GM12878 (cell line): Measurements from ENCODE around the gene TMEM114. TPM values are rescaled to one million over a fixed set of nuclear protein-coding genes. Genes with fewer than 3 reads are reported as not detected.

Experiments used
- ATAC-seq: fragments of 200-7000 bp; cut with Tn5 transposase; 3 replicates; pipeline ENCODE4 v1.9.1; 2020; ENCODE audit warnings: mild to moderate bottlenecking, moderate library complexity
- BruUV-seq: library from RNA; stranded (reverse); fragments of 400-500 nt; replicated peaks from 2 replicates; lab custom pipeline; 2021; lab: Mats Ljungman, UMichigan
- CTCF ChIA-PET: fragments of 300-600 bp; sonication (Branson Sonifier 250); formaldehyde crosslinking; extraction: SDS; loops from one replicate; lab custom pipeline; 2021; ENCODE audit warnings: inconsistent platforms; lab: Yijun Ruan, JAX
- POLR2A ChIA-PET: fragments of 350-600 bp; formaldehyde crosslinking; extraction: SDS; loops from one replicate; lab custom pipeline; 2021; ENCODE audit warnings: inconsistent platforms; lab: Charles Lee
- RAD21 ChIA-PET: fragments of 300-600 bp; sonication (Branson Sonifier 250); formaldehyde crosslinking; loops from one replicate; lab custom pipeline; 2023; ENCODE audit warnings: antibody characterized with exemption; ENCODE audit not compliant: unreplicated experiment; lab: Charles Lee
- SMC1A ChIA-PET: fragments of 300-600 bp; sonication (Branson Sonifier 250); formaldehyde crosslinking; loops from one replicate; lab custom pipeline; 2023; ENCODE audit not compliant: unreplicated experiment, uncharacterized antibody; lab: Charles Lee
- DNase-seq: peaks from one replicate; pipeline ENCODE4 v3.0.0-alpha.2; 2011; ENCODE audit warnings: low read depth, low spot score
- FAIRE-seq: peaks from 3 replicates; lab custom pipeline; 2011; peaks lifted over from hg19 to GRCh38; lab: Jason Lieb, UNC
- H2AFZ ChIP-seq: 2 replicates; pipeline ENCODE4 v1.6.0; 2011; ENCODE audit warnings: low read depth, low read length, control low read depth; ENCODE audit not compliant: control insufficient read depth
- H3K27ac ChIP-seq: 2 replicates; pipeline ENCODE4 v1.5.1; 2011; ENCODE audit warnings: control low read depth; ENCODE audit not compliant: control insufficient read depth, insufficient read depth
- H3K27me3 ChIP-seq, 2 experiments: replicated peaks in 1 of 2; 2 replicates each; pipeline versions ENCODE4 v1.6.0 to v1.6.1; 2011; ENCODE audit warnings: low read length in 1 of 2; ENCODE audit not compliant: control insufficient read depth in 2 of 2, insufficient read depth in 2 of 2
- H3K36me3 ChIP-seq, 2 experiments: 2 replicates each; pipeline ENCODE4 v1.5.1; 2011; ENCODE audit warnings: low read length in 1 of 2; ENCODE audit not compliant: control insufficient read depth in 2 of 2, insufficient read depth in 2 of 2
- H3K4me1 ChIP-seq: 2 replicates; pipeline ENCODE4 v1.6.1; 2011; ENCODE audit warnings: mild to moderate bottlenecking, low read length, moderate library complexity, mixed read lengths; ENCODE audit not compliant: control insufficient read depth, insufficient read depth
- H3K4me2 ChIP-seq: 2 replicates; pipeline ENCODE4 v1.6.0; 2011; ENCODE audit warnings: control low read depth; ENCODE audit not compliant: control insufficient read depth, insufficient read depth
- H3K4me3 ChIP-seq: fragments of 200-600 bp; sonication (generic); 2 replicates; pipeline ENCODE4 v1.5.1; 2016
- H3K79me2 ChIP-seq: 2 replicates; pipeline ENCODE4 v1.6.0; 2011; ENCODE audit warnings: low read length; ENCODE audit not compliant: control insufficient read depth, insufficient read depth
- H3K9ac ChIP-seq: 2 replicates; pipeline ENCODE4 v1.8.0; 2011; ENCODE audit warnings: low read length, control low read depth, mixed read lengths; ENCODE audit not compliant: control insufficient read depth, insufficient read depth
- H3K9me3 ChIP-seq: replicated peaks from 3 replicates; pipeline ENCODE4 v1.5.1; 2011; ENCODE audit warnings: mild to moderate bottlenecking, low read length; ENCODE audit not compliant: control insufficient read depth, insufficient read depth
- H4K20me1 ChIP-seq: 2 replicates; pipeline ENCODE4 v1.6.0; 2011; ENCODE audit not compliant: control insufficient read depth, insufficient read depth
- ATF2 ChIP-seq: IDR thresholded peaks from 2 replicates; pipeline ENCODE4 v1.6.1; 2012; ENCODE audit warnings: low read length, inconsistent platforms
- CBFB ChIP-seq: IDR thresholded peaks from 2 replicates; pipeline ENCODE4 v1.6.1; 2016; ENCODE audit warnings: antibody characterized with exemption, low read depth
- CEBPZ ChIP-seq: fragments of 150-350 bp; IDR thresholded peaks from 2 replicates; pipeline ENCODE4 v1.6.1; 2016; ENCODE audit warnings: low read depth, low read length
- ETV6 ChIP-seq, 2 experiments: fragments of 450-650 bp in 1 of 2; IDR thresholded peaks in 1 of 2; conservative IDR thresholded peaks in 1 of 2; 2 replicates each; pipeline ENCODE4 v1.6.1; 2014; ENCODE audit warnings: antibody characterized with exemption in 1 of 2, borderline replicate concordance in 1 of 2, low read depth in 1 of 2, mild to moderate bottlenecking in 1 of 2, moderate library complexity in 1 of 2
- HDAC2 ChIP-seq: fragments of 200-600 bp; sonication (generic); IDR thresholded peaks from 2 replicates; pipeline ENCODE4 v1.6.1; 2017
- PKNOX1 ChIP-seq: fragments of 450-650 bp; IDR thresholded peaks from 2 replicates; pipeline ENCODE4 v1.6.1; 2016; ENCODE audit warnings: mild to moderate bottlenecking
- SMARCA5 ChIP-seq: fragments of 450-650 bp; IDR thresholded peaks from 2 replicates; pipeline ENCODE4 v1.6.1; 2017; ENCODE audit warnings: mild to moderate bottlenecking
- SREBF1 ChIP-seq: IDR thresholded peaks from 2 replicates; pipeline ENCODE4 v1.6.1; 2012; ENCODE audit warnings: mild to moderate bottlenecking, low read length
- SUZ12 ChIP-seq: fragments of 200-600 bp; sonication (generic); IDR thresholded peaks from one replicate; pipeline ENCODE4 v1.6.1; 2018; ENCODE audit warnings: antibody characterized with exemption, mild to moderate bottlenecking; ENCODE audit not compliant: unreplicated experiment
- TCF7 ChIP-seq: IDR thresholded peaks from 2 replicates; pipeline ENCODE4 v1.6.1; 2014; ENCODE audit warnings: antibody characterized with exemption, borderline replicate concordance
- USF2 ChIP-seq: IDR thresholded peaks from 2 replicates; pipeline ENCODE4 v1.6.1; 2011; ENCODE audit warnings: low read depth, low read length, improper control_type of control experiment, borderline replicate concordance
- ZBTB4 ChIP-seq: fragments of 450-650 bp; formaldehyde crosslinking; IDR thresholded peaks from 2 replicates; pipeline ENCODE4 v1.4.0; 2022; ENCODE audit warnings: mild to moderate bottlenecking, moderate library complexity
- WGBS: methylation state at CpG from one replicate; pipeline ENCODE4 v1.1.6; 2016; ENCODE audit warnings: low lambda C conversion rate; ENCODE audit not compliant: insufficient replicate concordance, insufficient coverage; ENCODE audit errors: missing lambda C conversion rate; 5-methylcytosine and 5-hydroxymethylcytosine counted together
- in situ Hi-C: fragments of 300-500 bp; cut with MboI; formaldehyde crosslinking; loops from 9 replicates; pipeline ENCODE4 v1.14.3; 2018; ENCODE audit warnings: mixed read lengths
- intact Hi-C: fragments of 100-400 bp; cut with micrococcal nuclease; formaldehyde crosslinking; loops from one replicate; pipeline ENCODE4 v1.14.2; 2022; ENCODE audit not compliant: unreplicated experiment
- polyA plus RNA-seq, 11 experiments: library from polyadenylated mRNA; depleted of rRNA in 4 of 11; unstranded in 6 of 11; stranded (reverse) in 5 of 11; fragments of >200 nt; fragmentation: Nextera tagmentation in 4 of 11; fragmentation: Illumina TruSeq in 1 of 11; extraction: Ambion mirVana in 4 of 11; extraction: Trizol in 1 of 11; gene quantifications; 1 replicate in 1 of 11; 2 replicates in 10 of 11; pipeline versions ENCODE4 v1.2.1 to v1.2.3, GENCODE V29; 2011 to 2016; ENCODE audit warnings: inconsistent platforms in 2 of 11, missing spikeins in 2 of 11, low read depth in 1 of 11
- total RNA-seq, 4 experiments: library from RNA; depleted of rRNA in 3 of 4; stranded (reverse); fragments of >200 nt in 3 of 4; fragmentation: Illumina TruSeq in 1 of 4; extraction: Trizol in 1 of 4; gene quantifications; 2 replicates each; pipeline versions ENCODE4 v1.2.1 to v1.2.3, GENCODE V29; 2013 to 2021
- TF ChIP-seq, protein P1 (sequence below): IDR thresholded peaks from 2 replicates; pipeline ENCODE4 v1.6.1; 2012; ENCODE audit warnings: low read depth, low read length, improper control_type of control experiment

TMEM114 gene
- total and polyA plus RNA-seq, 10 of the 15 experiments (the other 5 are each of a cell fraction or from before 2014, with no cell fraction given) = not detected

DNA sequence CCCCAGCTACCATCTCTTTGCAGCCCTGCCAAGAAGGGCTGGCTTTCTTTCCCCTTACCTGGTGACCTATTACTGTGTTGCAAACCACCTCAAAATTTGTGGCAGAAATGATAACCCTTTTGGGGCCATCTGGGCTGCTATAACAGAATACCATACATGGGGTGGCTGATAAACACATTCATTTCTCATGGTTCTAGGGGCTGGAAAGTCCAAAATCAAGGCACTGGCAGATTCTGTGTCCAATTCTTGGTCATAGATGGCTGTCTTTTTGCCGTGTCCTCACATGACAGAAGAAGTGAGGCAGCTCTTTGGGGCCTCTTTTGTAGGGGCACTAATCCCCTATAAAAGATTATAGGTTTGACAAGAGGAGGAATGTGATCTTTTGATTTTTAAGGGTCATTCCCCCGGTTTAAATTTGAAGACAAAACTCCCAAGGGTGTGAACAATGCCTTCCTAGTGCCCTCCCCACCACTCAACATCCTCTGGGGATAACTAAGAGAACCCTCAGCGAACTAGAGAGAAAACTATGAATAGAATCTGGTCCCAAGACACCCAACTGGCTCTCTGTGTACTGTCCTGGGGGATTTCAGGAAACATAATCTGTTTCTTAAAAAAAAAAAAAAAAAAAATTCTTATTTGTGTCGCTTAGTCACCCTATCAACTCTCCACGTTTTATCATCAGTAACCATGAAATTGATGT is 29.5 kb upstream of the TMEM114 start:
- no peaks in the 10 kb centered on the region for H3K36me3 ChIP-seq
- CTCF ChIA-PET = no interaction called here
- RAD21 ChIA-PET = interaction anchor here (0.6 kb wide), 1 partner anchor 172 kb away, joined by 3 read pairs; no protein-coding TSS in a partner anchor
- WGBS = 25% methylated on average over 5 of the region's 5 CpGs
- intact Hi-C loops = loop anchor here (5.0 kb wide), 1 partner anchor 43 kb away; no protein-coding TSS in a partner anchor
- DNase-seq (no peak), FAIRE-seq (no peak), ATAC-seq (no peak)
- no peak overlapping the region for H3K4me2 ChIP-seq
- in situ Hi-C loops = no loop called here
- no TSS peak for BruUV-seq
- no peak overlapping the region for H2AFZ ChIP-seq
- peaks cover 0 to 1% of the 10 kb centered on the region in 2 experiments; a peak in 1 of 4 replicates for H3K27me3 ChIP-seq
- H4K20me1 ChIP-seq = no peaks in the 10 kb centered on the region
- SMC1A ChIA-PET = no interaction called here
- H3K79me2 ChIP-seq = peaks cover 22% of the 10 kb centered on the region
- no peaks in the 10 kb centered on the region for H3K9me3 ChIP-seq
- no peak overlapping the region for H3K27ac ChIP-seq
- POLR2A ChIA-PET = no interaction called here
- H3K4me1 ChIP-seq = no peaks in the 10 kb centered on the region
- H3K4me3 ChIP-seq = no peak overlapping the region
- no peak overlapping the region for H3K9ac ChIP-seq
- TF ChIP-seq PKNOX1 (no peak), SMARCA5 (no peak), ZBTB4 (CRISPR knock-in tag) (no peak), USF2 (no peak), CEBPZ (no peak), CBFB (no peak), ATF2 (no peak), SREBF1 (no peak), SUZ12 (no peak), ETV6 (conservative IDR thresholded peaks at IDR 0.05 in 1 of 2, IDR thresholded peaks at IDR 0.05 in 1 of 2; ENCODE audit: borderline replicate concordance in 1 of 2, low read depth in 1 of 2) (no peak), TCF7 (no peak), HDAC2 (no peak)
- TF ChIP-seq, protein P1, sequence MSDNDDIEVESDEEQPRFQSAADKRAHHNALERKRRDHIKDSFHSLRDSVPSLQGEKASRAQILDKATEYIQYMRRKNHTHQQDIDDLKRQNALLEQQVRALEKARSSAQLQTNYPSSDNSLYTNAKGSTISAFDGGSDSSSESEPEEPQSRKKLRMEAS = no peak
